ENCODE results near the gene CNTNAP2.

- TF ChIP-seq CTCF (IDR thresholded peaks at IDR 0.05) (no peak), POLR2A (IDR thresholded peaks at IDR 0.05) (no peak)
These were observed 1998.7 kb downstream of the CNTNAP2 start for GRCh38 chr7:148115308-148115707.

Data from testis (tissue), 2 donors.